Stimulated activated CD4-positive, alpha-beta T cell treated with anti-CD3 and anti-CD28 coated beads, Interleukin-2, amount 100 ng/mL, for 48 hours (primary cell): Measurements from ENCODE around the gene MISP.
"Not testable (repeated sequence)": the region's sequence is repeated elsewhere in the genome, so short reads cannot be mapped to it uniquely, and the experiment has no call there.

ENCODE experiments used
- DNase-seq, 2 donors: peaks; one replicate each; pipeline ENCODE4 v3.0.0-alpha.2; 2020

Gene MISP

DNA sequence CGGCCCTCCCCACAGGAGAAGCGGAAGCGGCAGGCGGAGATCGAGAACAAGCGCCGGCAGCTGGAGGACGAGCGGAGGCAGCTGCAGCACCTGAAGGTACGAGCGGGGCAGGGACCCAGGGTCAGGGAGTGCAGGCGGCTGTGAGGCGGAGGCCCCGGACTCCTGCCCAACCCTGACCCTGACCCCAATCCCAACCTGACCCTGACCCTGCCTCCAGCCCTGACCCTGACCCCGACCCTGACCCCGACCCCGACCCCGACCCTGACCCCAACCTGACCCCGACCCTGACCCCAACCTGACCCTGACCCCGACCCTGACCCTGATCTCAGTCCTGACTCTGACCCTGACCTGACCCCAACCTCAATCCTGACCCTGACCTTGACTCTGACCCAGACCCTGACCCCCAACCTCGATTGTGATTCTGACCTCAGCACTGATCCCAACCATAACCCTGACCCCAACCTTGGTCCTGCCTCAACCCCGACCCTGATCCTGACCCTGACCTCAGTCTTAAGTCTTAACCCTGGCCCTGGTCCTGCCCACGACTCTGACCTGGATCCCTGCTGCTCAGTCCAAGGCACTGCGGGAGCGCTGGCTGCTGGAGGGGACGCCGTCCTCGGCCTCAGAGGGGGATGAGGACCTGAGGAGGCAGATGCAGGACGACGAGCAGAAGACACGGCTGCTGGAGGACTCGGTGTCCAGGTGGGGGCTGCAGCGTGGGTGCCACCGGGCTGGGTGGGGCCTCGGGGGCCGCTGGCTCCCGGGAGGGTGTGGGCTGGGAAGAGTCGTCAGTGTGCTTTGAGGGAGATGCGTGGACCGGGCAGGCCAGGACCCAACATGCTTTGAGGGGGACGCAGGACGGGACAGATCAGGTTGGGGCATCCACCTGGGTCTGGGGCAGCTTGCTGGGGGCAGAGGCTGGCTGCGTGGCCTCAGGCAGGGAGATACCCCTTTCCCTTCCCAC, 23.6 kb upstream of the MISP start:
- DNase-seq = no peak

DNA sequence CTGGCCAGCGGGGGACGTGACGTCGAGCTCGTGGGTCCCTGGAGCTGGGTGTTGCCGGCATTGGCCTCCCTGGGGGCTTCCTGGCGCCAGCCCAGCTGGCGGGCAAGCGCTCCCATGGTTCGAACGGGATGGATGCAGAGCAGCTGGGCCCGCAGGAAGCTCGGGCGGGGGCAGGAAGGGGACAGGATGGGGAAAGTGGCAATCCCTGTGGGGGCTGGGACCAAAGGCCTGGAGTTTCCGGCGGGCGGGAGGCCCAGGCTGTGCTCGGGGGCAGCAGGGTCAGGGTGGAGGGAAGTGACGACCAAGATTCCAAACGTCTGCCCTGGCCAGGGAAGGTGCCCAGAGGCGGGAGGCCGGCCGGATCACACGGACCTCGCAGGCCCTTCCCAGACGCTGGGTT, 22.9 kb upstream of the MISP start:
- no peak for DNase-seq

DNA sequence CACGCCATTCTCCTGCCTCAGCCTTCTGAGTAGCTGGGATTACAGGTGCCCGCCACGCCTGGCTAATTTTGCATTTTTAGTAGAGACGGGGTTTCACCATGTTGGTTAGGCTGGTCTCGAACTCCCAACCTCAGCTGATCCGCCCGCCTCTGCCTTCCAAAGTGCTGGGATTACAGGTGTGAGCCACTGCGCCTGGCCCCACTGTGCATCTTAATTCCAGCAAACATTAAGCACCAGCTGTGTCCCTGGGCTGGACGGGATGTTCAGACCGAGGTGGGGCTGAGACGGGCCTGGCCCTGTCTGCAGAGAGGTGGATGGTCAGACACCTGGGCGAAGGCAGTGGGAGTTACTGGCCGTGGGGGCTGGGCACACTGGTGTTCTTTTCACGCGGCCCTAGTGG, 21.3 kb upstream of the MISP start:
- DNase-seq = not testable (repeated sequence)

DNA sequence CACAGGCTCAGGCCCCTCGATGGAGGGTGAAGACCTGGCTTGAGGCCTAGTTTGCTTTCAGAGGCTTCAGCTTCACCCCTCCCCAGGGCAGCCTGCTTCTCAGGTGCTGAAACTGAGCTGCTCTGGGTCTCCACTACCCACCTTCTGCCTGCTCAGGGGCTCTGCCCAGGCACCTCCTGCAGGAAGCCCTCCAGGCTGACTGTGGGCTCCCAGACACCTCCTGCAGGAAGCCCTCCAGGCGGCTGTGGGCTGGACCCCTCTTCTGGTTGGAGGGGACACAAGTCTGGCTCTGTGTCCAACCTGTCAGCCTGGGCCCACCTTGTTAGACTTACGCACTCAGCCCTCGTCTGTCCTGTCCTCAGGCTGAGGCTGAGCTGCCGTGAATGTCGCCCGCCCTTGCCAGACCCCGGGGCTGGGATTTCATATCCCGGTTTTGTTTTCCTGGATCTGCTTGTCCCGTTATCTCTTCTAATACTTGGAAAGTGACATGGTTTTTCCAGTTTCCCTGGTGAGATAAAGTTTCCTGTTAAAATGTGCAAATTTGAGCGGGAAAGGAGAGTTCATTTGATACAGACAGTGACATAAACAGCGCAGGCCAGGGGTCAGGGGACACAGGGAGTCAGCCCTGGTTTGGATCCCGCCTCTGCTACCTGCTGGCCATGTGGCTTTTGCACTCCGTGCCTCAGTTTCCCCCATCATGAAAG, 20.8 kb upstream of the MISP start:
- DNase-seq = no peak

DNA sequence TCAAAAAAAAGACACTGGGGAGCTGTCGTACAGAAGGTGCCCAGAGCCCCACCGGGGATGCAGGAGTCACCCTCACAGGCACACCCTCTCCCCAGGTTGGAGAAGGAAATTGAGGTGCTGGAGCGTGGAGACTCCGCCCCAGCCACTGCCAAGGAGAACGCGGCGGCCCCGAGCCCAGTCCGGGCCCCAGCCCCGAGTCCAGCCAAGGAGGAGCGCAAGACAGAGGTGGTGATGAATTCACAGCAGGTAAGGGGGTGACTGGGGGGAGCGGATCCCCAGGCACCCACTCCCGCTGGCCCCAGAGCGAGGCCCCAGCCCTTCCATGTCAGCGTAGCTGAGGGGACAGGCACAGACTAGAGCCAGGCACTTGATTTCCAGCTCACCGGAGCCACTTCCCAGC, 19.9 kb upstream of the MISP start:
- no peak for DNase-seq

DNA sequence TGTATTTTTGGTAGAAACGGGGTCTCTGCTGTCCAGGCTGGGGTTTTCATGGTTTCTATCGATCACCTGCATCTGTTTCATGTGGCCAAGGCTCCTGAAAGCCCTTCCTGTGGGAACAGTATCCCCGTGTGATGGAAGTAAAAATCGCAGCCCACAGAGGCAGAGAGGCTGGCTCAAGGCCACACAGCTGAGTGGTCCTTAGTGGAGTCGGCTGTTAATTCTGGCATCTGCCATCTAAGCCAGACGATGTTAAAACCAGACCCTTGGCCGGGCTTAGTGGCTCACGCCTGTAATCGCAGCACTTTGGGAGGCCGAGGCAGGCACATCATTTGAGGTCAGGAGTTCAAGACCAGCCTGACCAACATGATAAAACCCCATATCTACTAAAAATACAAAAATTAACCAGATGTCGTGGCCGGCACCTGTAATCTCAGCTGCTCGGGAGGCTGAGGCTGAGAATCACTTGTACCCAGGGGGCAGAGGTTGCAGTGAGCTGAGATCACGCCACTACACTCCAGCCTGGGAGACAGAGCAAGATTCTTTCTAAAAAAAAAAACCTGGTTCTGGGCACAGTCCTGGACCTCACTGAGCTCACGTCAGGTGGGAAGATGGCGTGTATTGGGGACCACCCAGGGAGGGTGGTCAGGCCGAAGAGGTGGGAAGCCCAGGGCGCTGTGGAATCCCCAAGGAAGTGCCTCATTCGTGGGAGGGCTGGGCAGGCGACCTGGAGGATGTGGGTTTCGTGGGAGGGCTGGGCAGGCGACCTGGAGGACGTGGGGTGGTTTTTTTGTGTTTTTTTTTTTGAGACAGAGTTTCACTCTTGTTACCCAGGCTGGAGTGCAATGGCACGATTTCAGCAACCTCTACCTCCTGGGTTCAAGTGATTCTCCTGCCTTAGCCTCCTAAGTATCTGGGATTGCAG, 18.5 kb upstream of the MISP start:
- DNase-seq = no peak

DNA sequence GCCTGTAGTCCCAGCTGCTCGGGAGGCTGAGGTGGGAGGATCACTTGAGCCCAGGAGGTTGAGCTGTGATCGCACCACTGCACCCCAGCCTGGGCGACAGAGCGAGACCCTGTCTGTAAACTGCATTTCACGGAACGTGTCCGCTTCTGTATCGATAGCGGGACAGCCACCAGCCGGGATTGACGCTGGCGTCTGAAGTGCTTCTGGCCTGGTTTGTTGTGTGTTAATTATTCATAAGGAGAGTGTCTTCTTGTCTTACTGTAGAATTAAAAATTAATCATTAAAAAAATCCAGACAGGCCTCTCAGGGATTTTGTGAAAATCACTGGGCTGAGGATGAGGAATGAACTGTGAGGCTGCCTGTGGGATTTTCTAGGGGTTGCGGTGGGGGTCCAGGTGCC, 16.2 kb upstream of the MISP start:
- no peak for DNase-seq

DNA sequence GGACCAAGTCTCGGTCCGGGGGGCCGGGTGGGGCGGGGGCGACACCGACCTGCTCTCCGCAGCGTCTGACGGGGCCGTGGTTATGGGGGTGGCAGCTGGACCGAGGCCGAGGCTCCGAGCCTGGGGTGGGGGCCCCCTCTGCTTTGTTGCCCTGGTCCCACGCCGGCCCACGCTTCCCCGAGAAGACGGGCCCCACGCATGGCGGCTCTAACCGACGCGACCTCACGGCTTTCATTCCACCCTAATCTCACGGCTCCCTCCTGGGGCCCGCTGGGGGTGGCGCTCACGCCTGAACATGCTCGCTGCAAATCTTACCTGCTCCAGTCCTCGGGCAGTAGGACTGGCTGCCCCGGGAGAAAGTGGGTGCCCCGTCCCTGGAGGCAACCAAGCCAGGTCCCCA, 14.8 kb upstream of the MISP start:
- no peak for DNase-seq

DNA sequence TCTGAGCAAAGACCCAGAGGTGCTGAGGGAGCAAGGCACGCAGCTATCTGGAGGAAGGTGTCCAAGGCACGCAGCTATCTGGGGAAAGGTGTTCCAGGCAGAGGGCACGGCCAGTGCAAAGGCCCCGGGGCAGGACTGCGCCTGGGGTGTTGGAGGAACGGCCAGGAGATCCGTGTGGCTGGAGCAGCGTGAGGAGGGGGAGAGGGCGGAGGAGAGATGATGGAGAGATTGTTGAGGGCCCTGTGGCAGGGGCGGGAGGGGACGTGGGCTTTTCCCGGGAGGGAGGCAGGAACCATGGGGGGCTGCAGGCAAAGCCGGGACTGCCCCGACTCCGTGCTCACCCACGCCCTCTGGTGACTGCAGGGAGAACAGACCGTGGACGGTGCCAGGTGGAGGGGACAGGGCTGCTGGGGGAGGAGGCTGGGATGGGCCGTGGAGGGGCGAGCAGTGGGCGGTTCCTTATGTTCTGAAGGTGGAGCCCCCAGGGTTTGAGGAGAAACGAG, 13.3 kb upstream of the MISP start:
- DNase-seq = peak; percentile 45 to 54

DNA sequence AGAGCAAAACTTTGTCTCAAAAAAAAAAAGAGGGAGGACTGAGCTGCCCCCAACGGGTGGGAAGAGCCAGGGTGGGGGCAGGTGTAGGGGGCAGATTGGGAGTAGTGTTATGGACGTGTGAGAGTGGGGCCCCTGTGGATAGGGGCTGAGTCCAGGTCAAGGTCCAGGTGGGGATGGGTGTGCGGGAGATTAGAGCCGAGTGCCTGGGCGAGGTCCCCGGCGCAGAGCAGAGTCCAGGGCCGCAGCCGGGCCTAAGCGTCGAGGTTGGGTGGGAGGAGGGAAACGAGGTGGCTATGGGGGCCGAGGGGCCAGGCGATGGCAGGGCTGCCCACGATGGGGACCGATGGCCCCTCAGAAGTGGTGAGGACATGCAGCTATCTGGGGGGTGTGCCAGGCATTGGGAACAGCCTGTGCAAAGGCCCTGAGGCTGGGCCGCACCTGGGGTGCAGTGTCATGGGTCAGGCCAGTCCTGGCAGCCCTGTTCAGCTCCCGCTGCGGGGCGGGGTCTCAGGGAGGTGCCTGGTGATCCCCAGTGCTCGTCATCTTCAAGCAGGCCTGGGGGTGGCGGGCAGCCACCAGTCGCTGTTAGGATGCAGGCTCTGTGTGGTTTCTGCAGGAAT, 12.3 kb upstream of the MISP start:
- no peak for DNase-seq

DNA sequence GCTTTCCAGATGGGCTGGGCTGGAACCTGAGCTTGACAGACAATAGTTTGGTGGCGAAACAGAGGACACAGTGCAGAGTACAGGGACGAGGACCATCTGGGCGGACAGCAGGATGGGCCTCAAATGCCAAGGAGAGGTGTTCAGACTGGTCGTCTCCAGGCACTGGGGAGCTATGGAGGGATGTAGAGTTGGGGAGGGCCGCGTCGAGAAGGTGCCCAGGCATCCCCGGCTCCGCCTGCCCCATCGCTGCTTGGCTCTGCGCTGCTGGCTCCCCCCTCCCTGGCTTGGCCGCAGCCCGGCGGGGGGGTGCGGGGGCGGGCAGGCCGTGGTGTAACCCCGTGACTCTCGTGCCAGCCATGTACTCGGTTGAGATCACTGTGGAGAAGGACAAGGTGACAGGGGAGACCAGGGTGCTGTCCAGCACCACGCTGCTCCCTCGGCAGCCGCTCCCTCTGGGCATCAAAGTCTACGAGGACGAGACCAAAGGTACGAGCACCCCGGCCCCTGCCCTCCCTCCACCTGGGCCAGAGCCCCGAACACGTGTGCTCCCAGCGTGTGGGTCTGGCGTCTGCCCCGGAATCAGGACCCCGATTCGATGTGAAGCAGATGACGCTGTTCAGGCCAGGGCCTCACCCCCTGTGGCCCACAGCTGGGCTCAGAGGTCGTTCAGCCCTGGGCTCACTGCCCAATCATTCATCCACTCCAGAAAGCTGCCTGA, 10.8 kb upstream of the MISP start:
- DNase-seq = no peak

DNA sequence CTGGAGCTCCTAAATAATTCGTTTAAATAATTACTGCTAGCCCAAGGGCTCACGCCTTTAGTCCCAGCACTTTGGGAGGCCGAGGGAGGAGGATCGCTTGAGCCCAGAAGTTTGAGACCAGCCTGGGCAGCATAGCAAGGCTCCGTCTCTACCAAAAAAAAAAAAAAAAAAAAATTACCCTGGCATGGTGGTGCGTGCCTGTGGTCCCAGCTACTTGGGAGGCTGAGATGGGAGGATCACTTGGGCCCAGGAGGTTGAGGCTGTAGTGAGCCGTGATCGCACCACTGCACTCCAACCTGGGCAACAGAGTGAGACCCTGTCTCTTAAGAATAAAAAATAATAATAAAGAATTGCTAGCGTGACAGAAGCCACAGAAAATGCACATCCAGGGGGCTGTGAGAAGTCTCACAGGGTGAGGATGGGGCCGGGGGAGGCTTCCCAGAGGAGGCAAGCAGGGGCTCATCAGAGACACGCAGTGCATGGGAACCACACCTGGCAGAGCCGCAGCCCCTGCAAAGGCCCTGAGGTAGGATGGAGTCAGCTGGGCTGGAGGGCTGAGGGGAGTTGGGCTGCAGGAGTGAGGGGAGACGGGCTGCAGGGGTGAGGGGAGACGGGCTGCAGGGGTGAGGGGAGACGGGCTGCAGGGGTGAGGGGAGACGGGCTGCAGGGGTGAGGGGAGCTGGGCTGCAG, 10.0 kb upstream of the MISP start:
- DNase-seq = not testable (repeated sequence)

DNA sequence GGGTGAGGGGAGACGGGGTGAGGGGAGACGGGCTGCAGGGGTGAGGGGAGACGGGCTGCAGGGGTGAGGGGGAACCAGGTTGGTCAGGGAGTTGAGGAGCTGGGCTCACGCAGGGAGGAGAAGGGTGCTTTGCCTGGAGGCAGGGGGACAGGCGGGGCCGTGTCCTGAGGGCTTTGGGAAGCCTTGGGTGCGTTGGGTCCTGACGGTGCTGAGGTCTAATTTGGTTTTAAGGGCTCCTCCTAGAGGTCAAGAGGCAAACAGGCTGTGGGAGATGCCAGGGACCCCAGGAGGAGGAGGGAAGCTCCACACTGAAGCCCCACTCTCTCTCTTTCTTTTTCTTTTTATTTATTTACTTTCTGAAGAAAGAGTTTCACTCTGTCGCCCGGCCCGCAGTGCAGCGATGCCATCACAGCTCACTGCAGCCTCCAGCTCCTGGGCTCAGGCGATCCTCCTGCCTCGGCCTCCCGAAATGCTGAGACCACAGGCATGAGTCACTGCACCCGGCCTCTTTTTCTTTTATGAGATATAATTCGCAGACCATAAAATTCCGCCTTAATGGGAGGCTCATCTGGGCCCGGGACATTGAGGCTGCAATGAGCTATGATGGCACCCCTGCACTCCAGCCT, 9.3 kb upstream of the MISP start:
- DNase-seq = no peak

DNA sequence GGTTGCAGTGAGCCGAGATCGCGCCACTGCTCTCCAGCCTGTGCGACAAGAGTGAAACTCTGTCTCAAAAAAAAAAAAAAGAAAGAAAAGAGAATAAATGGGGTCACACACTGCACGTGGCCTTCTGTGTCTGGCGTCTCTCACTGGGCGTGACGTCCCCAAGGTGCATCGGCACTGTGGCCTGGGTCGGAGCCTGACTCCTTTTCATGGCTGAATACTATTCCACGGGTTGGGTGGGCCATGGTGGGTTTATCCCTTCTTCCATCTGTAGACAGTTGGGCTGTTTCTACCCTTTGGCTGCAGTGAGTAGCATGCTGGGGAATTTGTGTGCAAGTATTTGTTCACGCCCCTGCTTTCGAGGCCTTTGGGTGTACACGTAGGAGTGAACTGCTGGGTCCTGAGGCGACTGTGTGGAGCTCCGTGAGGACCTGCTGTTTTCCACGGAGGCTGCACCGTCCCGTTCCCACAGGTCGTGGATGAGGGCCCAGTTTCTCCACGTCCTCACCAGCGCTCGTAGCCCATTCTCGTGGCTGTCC, 8.3 kb upstream of the MISP start:
- no peak for DNase-seq

DNA sequence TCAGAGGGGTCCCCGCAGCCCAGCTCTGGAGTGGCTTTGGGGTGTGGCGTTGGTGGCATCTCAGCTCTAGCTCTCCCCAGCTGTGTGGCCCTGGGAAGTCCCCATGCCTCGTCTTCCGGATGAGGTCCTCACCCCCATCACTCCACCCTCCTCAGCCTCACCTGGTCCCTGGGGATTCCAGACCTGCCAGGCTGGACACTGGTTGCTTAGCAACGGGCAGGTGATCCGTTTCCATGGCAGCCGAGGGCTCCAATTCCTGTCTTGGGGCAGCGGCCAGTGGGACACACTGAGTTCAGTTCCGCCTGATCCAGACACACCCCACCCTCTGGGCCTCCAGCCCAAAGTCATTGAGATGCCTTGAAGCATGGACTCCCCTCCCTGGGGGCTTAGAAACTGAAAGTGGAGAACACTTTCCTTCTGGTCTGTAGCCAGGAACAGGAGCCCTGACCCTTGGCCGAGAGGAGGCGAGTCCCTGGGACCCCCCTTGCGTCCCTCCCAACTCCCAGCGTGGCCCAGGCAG, 7.7 kb upstream of the MISP start:
- DNase-seq = no peak

DNA sequence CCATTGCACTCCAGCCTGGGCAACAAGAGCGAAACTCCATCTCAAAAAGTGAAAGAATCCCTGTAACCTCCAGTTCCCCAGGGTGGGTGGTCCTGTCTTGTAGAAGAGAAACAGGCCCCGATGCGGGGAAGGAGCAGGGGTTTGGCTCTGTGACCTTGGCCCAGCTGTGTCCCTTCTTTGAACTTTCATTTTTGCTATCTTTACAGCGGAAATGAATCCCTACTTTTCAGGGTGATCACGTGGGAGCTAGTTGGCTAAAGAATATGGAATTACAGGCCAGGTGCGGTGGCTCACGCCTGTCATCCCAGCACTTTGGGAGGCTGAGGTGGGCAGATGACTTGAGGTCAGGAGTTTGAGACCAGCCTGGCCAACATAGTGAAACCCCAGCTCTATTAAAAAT, 5.8 kb upstream of the MISP start:
- not testable (repeated sequence) for DNase-seq

DNA sequence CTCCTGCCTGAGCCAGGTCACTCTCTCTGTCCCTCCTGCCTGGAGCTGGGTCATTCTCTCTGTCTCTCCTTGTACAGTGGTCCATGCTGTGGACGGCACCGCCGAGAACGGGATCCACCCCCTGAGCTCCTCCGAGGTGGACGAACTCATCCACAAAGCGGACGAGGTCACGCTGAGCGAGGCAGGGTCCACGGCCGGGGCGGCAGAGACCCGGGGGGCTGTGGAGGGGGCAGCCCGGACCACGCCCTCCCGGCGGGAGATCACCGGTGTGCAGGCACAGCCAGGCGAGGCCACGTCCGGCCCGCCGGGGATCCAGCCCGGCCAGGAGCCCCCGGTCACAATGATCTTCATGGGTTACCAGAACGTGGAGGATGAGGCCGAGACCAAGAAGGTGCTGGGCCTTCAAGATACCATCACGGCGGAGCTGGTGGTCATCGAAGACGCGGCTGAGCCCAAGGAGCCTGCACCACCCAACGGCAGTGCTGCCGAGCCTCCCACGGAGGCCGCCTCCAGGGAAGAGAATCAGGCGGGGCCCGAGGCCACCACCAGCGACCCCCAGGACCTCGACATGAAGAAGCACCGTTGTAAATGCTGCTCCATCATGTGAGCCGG, 4.6 kb upstream of the MISP start:
- DNase-seq = no peak

DNA sequence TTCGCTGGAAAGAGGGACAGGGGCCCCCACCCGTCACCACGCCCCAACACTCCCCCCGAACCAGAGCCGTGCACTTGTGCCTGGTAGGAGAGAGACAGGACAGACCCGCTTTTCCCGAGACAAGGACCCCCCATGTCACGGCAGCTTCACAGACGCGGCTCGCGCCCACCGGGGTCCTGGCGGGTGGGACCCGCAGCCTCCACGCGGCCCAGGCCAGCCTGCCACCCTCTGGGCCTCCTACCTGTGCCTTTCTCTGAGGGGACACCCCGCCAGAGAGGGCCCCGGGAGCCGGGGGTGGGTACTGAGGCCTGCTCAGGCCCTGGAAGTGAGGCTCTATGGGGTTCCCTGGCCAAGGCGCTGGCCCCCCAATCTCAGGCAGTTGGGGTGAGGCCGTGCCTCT, 4.0 kb upstream of the MISP start:
- DNase-seq = no peak

DNA sequence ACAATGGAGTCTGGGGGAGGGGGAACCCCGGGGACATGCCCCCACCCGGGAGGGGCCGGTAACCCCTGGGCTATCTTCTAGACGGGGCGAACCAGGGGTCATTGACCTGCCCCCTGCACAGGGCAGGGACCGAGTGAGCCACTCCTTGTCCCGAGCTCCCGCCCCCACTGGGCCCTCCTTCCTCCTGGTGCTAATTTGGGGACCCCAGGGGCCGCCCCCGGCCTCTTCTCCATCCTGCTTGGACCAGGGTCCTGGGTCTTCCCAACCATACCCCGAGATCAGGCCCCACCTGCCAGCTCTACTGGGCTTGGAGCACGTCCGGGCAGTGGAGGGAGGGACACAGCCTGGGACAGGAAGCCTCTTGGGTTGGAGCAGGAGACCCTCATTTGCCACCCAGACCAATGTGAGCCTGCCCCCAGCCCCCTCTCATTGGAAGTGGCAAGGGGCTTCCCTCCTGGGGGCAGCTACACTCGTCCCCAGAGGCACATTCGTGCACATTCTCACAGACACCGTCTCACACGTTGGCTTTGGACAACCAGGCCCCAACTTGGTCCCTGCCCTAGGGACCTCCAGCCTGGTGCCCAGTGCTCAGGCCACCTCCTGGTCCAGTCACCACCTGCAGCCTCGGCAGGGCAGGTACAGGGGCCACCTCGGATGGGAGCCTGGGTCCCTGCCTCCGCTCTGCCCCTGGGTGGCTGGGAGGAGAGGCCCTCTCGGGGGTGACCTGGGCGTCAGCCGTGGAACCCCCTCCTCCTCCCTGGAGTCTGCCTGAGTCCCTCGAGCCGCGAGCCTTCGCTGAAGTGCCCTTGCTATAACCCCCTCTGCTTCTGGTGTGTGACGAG, 3.3 kb upstream of the MISP start:
- DNase-seq = no peak
